Activated CD4-positive, alpha-beta T cell treated with anti-CD3 and anti-CD28 coated beads, Interleukin-2, amount 10 ng/mL, durations not matched to agents 24 days and 14 days (primary cell): Measurements from ENCODE around the gene XG. TPM values are rescaled to one million over a fixed set of nuclear protein-coding genes. Genes with fewer than 3 reads are reported as not detected.
"Not testable (repeated sequence)": the region's sequence is repeated elsewhere in the genome, so short reads cannot be mapped to it uniquely, and the experiment has no call there.

Experiments used
- DNase-seq: peaks from one replicate; pipeline ENCODE4 v3.0.0; 2022
- H3K27ac Mint-ChIP-seq: one replicate; pipeline ENCODE4 v1.8.0; 2022; ENCODE audit warnings: mild to moderate bottlenecking, mixed read lengths
- H3K27me3 Mint-ChIP-seq: one replicate; pipeline ENCODE4 v1.8.0; 2022; ENCODE audit warnings: mixed read lengths
- H3K36me3 Mint-ChIP-seq: one replicate; pipeline ENCODE4 v1.8.0; 2022; ENCODE audit warnings: low read depth, mild to moderate bottlenecking, mixed read lengths
- H3K4me1 Mint-ChIP-seq: one replicate; pipeline ENCODE4 v1.8.0; 2021; ENCODE audit warnings: mixed read lengths
- H3K4me3 Mint-ChIP-seq: one replicate; pipeline ENCODE4 v1.8.0; 2022; ENCODE audit warnings: mild to moderate bottlenecking, moderate library complexity, mixed read lengths
- H3K9me3 Mint-ChIP-seq: one replicate; pipeline ENCODE4 v1.8.0; 2021; ENCODE audit warnings: mixed read lengths
- intact Hi-C: fragments of 100-400 bp; cut with micrococcal nuclease; formaldehyde crosslinking; loops from one replicate; pipeline ENCODE4 v1.15.1; 2023
- total RNA-seq: library from RNA; stranded (reverse); gene quantifications from 2 replicates; pipeline ENCODE4 v1.2.3, GENCODE V29; 2022

XG gene
- total RNA-seq, 1 donor from 2014 or later: not detected

GRCh38 chrX:2774776-2775175, 22.9 kb downstream of the XG start:
- no peak overlapping the region for H3K4me3 Mint-ChIP-seq
- H3K27ac Mint-ChIP-seq: no peak overlapping the region
- H3K36me3 Mint-ChIP-seq: no peaks in the 10 kb centered on the region
- peaks cover 5% of the 10 kb centered on the region for H3K9me3 Mint-ChIP-seq
- H3K4me1 Mint-ChIP-seq: no peaks in the 10 kb centered on the region
- peaks cover 6% of the 10 kb centered on the region for H3K27me3 Mint-ChIP-seq
- DNase-seq: no peak
- intact Hi-C loops: no loop called here

GRCh38 chrX:2780472-2781225, 28.8 kb downstream of the XG start:
- H3K27me3 Mint-ChIP-seq, DNase-seq, H3K4me1 Mint-ChIP-seq, H3K27ac Mint-ChIP-seq, intact Hi-C loops, H3K9me3 Mint-ChIP-seq, H3K36me3 Mint-ChIP-seq, H3K4me3 Mint-ChIP-seq: not testable (repeated sequence)

GRCh38 chrX:2781226-2781571, 29.4 kb downstream of the XG start:
- Mint-ChIP-seq H3K27ac (no peak overlapping the region), H3K36me3 (no peaks in the 10 kb centered on the region), H3K4me1 (no peaks in the 10 kb centered on the region), H3K9me3 (no peaks in the 10 kb centered on the region), H3K27me3 (no peaks in the 10 kb centered on the region), H3K4me3 (no peak overlapping the region)
- no peak for DNase-seq
- intact Hi-C loops: no loop called here

GRCh38 chrX:2781698-2782097, 29.9 kb downstream of the XG start:
- H3K36me3 Mint-ChIP-seq: no peaks in the 10 kb centered on the region
- no peak for DNase-seq
- H3K27ac Mint-ChIP-seq: no peak overlapping the region
- H3K4me1 Mint-ChIP-seq: no peaks in the 10 kb centered on the region
- H3K4me3 Mint-ChIP-seq: no peak overlapping the region
- intact Hi-C loops: no loop called here
- no peaks in the 10 kb centered on the region for H3K9me3 Mint-ChIP-seq
- no peaks in the 10 kb centered on the region for H3K27me3 Mint-ChIP-seq

GRCh38 chrX:2782171-2782570, 30.3 kb downstream of the XG start:
- intact Hi-C loops: no loop called here
- no peak overlapping the region for H3K27ac Mint-ChIP-seq
- no peaks in the 10 kb centered on the region for H3K9me3 Mint-ChIP-seq
- H3K36me3 Mint-ChIP-seq: no peaks in the 10 kb centered on the region
- DNase-seq: no peak
- no peaks in the 10 kb centered on the region for H3K4me1 Mint-ChIP-seq
- H3K4me3 Mint-ChIP-seq: no peak overlapping the region
- no peaks in the 10 kb centered on the region for H3K27me3 Mint-ChIP-seq

GRCh38 chrX:2782778-2783177, 30.9 kb downstream of the XG start:
- intact Hi-C loops: no loop called here
- H3K27me3 Mint-ChIP-seq: no peaks in the 10 kb centered on the region
- H3K27ac Mint-ChIP-seq: no peak overlapping the region
- H3K9me3 Mint-ChIP-seq: no peaks in the 10 kb centered on the region
- no peak for DNase-seq
- H3K4me3 Mint-ChIP-seq: no peak overlapping the region
- no peaks in the 10 kb centered on the region for H3K36me3 Mint-ChIP-seq
- H3K4me1 Mint-ChIP-seq: no peaks in the 10 kb centered on the region

- no peak overlapping the region for H3K4me3 Mint-ChIP-seq
- DNase-seq: no peak
- no peak overlapping the region for H3K27ac Mint-ChIP-seq
- H3K4me1 Mint-ChIP-seq: no peaks in the 10 kb centered on the region
- intact Hi-C loops: no loop called here
- H3K27me3 Mint-ChIP-seq: no peaks in the 10 kb centered on the region
- no peaks in the 10 kb centered on the region for H3K9me3 Mint-ChIP-seq
- H3K36me3 Mint-ChIP-seq: no peaks in the 10 kb centered on the region
Observed at GRCh38 chrX:2784026-2784425, 32.2 kb downstream of the XG start.

- Mint-ChIP-seq H3K4me3 (no peak overlapping the region), H3K36me3 (no peaks in the 10 kb centered on the region), H3K9me3 (no peaks in the 10 kb centered on the region), H3K27me3 (no peaks in the 10 kb centered on the region), H3K27ac (no peak overlapping the region), H3K4me1 (no peaks in the 10 kb centered on the region)
- intact Hi-C loops: no loop called here
- DNase-seq: no peak
Observed at GRCh38 chrX:2785538-2785937, 33.7 kb downstream of the XG start.

GRCh38 chrX:2788980-2789379, 37.1 kb downstream of the XG start:
- Mint-ChIP-seq H3K27me3 (no peaks in the 10 kb centered on the region), H3K4me1 (no peaks in the 10 kb centered on the region), H3K27ac (no peak overlapping the region), H3K4me3 (no peak overlapping the region), H3K9me3 (no peaks in the 10 kb centered on the region), H3K36me3 (no peaks in the 10 kb centered on the region)
- intact Hi-C loops: no loop called here
- no peak for DNase-seq

GRCh38 chrX:2789569-2789968, 37.7 kb downstream of the XG start:
- intact Hi-C loops: no loop called here
- no peaks in the 10 kb centered on the region for H3K36me3 Mint-ChIP-seq
- no peak for DNase-seq
- H3K4me1 Mint-ChIP-seq: no peaks in the 10 kb centered on the region
- no peak overlapping the region for H3K27ac Mint-ChIP-seq
- H3K9me3 Mint-ChIP-seq: no peaks in the 10 kb centered on the region
- H3K27me3 Mint-ChIP-seq: no peaks in the 10 kb centered on the region
- H3K4me3 Mint-ChIP-seq: no peak overlapping the region

GRCh38 chrX:2793752-2794151, 41.9 kb downstream of the XG start:
- Mint-ChIP-seq H3K27me3 (no peaks in the 10 kb centered on the region), H3K4me3 (no peak overlapping the region), H3K4me1 (no peaks in the 10 kb centered on the region), H3K9me3 (no peaks in the 10 kb centered on the region), H3K36me3 (no peaks in the 10 kb centered on the region), H3K27ac (no peak overlapping the region)
- DNase-seq: no peak
- intact Hi-C loops: no loop called here

- Mint-ChIP-seq H3K4me3 (no peak overlapping the region), H3K27me3 (no peaks in the 10 kb centered on the region), H3K27ac (no peak overlapping the region), H3K36me3 (no peaks in the 10 kb centered on the region), H3K9me3 (no peaks in the 10 kb centered on the region), H3K4me1 (no peaks in the 10 kb centered on the region)
- DNase-seq: no peak
- intact Hi-C loops: no loop called here
Observed at GRCh38 chrX:2794336-2794735, 42.5 kb downstream of the XG start.

GRCh38 chrX:2796808-2797207, 45.0 kb downstream of the XG start:
- H3K36me3 Mint-ChIP-seq, H3K4me1 Mint-ChIP-seq, intact Hi-C loops, H3K4me3 Mint-ChIP-seq, H3K27me3 Mint-ChIP-seq, H3K27ac Mint-ChIP-seq, DNase-seq, H3K9me3 Mint-ChIP-seq: not testable (repeated sequence)

GRCh38 chrX:2799369-2799768, 47.5 kb downstream of the XG start:
- H3K36me3 Mint-ChIP-seq: no peaks in the 10 kb centered on the region
- no peaks in the 10 kb centered on the region for H3K27me3 Mint-ChIP-seq
- intact Hi-C loops: no loop called here
- no peaks in the 10 kb centered on the region for H3K9me3 Mint-ChIP-seq
- H3K4me1 Mint-ChIP-seq: no peaks in the 10 kb centered on the region
- no peak overlapping the region for H3K27ac Mint-ChIP-seq
- no peak overlapping the region for H3K4me3 Mint-ChIP-seq
- no peak for DNase-seq

GRCh38 chrX:2799980-2800379, 48.1 kb downstream of the XG start:
- H3K4me1 Mint-ChIP-seq, H3K4me3 Mint-ChIP-seq, DNase-seq, H3K27me3 Mint-ChIP-seq, H3K9me3 Mint-ChIP-seq, intact Hi-C loops, H3K27ac Mint-ChIP-seq, H3K36me3 Mint-ChIP-seq: not testable (repeated sequence)
